Hepatic stellate cell (primary cell): ENCODE measurements around the gene HOOK1.
"Not testable (repeated sequence)": the region's sequence is repeated elsewhere in the genome, so short reads cannot be mapped to it uniquely, and the experiment has no call there.

ENCODE experiments used
- DNase-seq: peaks from one replicate; pipeline ENCODE4 v3.0.0; 2011; ENCODE audit warnings: low spot score

The HOOK1 gene

DNA sequence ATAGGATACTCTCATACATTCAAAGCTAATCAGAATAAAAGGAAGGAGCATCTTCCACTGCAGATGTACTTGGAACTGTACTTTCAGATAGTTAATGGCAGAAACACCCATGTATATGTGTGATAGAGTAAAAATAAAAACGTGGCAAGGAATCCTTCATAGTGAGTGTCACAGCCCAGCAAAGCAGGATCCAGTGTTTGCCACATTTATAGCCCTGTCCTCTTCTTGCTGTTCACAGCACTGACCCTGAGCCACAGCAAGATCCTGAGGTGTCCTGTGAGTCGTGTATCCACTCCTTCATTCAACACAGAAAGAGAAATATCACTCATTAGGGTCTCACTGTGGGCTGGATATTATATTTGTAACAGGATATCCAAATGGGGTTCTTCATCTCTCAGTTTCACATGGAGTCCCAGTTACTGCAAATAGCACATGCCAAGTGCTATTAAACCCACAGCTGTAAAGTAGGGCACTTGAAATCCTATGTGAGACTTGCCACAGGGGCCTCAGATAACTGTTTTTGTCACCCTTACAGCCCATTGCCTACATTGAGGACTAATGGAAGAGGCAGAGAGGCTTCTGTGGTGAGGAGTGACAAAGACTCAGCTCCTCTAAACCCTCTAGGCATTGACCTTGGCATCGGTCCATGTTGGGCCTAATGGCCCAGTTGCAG, 70.5 kb downstream of the HOOK1 start:
- no peak for DNase-seq

DNA sequence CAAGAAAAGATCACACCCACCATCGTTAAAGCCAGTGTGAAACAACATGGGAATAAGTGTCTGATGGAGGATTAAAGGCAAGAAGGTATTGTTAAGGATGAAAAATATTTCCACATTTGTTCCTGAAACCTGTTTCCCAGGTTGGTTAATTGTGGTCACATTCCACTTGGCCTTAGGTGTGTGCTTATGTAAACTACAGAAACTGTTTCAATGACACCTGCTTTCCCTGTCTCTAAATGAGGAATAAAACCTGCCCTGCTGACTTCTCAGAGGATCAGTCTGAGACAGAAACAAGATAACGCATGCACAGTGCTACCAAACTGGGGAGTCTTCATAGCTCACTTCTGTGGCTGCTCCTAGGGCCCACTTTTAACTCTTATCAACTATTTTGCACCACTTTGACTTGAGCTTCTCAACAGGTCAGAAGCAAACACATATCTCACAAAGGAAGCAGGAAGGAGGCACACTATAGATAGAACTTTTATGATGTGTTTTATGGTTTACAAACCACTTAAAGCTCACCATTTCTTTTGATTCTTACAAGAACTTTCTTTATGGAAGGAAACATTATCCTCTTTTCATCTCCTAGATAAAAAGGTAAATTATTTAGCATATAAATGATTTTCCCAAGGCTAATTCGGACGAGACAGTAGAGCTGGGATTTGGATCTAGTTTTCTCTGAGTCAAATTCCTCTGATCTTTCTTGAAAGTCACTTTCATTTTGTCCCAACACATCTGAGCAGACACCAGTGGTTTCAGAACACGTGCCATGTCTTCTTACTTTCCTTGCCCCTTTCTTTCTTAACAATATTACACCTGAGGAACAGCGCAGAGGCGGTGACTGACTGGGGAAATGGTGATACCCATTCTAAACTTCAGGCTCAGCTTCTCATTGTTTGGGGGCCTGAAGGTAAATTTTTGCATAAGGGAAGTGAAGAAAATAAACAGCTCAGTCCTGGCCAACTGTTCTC, 78.4 kb downstream of the HOOK1 start:
- DNase-seq = no peak

DNA sequence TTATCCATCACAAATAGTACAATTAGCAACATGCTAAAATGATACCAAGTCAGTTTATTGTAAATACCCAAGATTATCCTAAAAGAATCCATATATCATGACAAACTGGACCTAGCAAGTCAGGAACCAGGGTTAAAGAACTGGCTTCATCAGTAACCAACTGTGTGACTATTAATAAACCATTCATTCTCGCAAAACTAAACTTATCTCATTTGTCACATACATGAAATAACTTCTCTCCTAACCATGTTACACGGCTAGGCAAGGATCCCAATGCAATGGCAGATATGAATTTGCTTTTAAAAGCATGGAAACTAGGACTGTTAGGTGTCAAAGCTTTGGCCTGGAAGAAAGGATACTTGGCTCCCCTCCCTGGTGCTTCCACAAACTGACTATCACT, 82.4 kb downstream of the HOOK1 start:
- no peak for DNase-seq

DNA sequence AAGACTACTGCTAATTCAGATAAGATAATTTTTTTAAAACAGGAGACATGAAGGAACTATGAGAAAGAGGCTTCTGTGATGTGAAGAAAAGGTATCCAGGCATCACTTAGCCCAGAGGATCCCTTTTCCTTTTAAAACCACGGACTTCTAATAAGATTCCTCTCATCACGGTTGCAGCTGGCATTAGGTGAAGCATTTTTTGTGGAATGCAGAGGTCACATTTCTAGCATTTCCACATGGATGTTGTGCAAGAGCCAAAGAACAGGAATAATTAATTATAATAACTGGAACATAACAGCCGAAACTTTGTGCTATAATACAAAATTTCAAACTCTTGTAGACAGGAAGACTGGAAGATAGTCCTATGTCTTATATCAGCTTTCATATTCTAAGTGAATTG, 84.2 kb downstream of the HOOK1 start:
- no peak for DNase-seq

DNA sequence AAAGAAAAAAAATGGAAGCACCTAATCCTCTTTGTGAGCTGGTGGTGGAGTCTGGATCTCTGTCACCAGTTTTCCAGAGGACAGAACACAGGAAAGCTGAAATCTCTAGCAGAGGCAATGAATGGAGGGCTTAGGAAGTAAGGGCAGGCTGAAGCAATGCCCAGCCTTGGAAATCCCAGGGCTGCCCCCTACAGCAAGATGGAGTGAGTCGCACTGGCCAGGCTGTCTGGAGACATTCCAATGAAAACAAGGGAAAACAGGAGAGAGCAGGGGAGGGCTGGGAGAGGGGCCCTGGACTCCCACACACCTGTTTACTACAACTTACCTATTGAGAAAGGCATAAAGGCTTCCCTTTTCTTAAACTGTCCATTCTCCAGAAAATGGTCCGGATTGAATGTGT, 85.9 kb downstream of the HOOK1 start:
- DNase-seq = no peak

DNA sequence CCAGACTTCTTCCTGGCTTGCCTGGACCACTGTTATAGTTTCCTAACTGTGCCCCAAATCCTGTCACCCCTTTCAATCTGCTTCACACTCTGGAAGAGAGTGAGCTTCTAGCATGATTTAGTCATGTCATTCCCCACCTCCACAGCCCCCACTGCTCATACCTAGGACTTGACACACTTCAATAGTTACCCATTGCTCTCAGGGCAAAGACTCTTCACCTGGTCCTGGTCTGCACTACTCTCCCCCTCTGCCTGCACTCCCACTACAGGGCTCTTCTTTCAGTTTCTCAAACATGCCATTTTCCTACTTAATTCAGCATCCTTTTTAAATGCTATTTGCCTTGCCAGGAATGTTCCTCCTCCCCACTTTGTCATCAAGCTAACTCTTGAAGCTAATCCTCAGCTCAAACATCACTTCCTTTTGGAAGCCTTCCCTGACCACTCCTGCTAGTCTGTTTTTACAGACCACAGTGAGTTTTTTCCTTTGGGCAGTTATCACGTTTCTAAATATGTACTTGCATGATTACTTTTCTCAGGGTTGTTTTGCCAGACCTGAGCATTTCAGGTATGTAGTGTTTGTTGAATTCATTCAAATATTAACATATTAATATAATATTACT, 87.1 kb downstream of the HOOK1 start:
- DNase-seq = no peak

DNA sequence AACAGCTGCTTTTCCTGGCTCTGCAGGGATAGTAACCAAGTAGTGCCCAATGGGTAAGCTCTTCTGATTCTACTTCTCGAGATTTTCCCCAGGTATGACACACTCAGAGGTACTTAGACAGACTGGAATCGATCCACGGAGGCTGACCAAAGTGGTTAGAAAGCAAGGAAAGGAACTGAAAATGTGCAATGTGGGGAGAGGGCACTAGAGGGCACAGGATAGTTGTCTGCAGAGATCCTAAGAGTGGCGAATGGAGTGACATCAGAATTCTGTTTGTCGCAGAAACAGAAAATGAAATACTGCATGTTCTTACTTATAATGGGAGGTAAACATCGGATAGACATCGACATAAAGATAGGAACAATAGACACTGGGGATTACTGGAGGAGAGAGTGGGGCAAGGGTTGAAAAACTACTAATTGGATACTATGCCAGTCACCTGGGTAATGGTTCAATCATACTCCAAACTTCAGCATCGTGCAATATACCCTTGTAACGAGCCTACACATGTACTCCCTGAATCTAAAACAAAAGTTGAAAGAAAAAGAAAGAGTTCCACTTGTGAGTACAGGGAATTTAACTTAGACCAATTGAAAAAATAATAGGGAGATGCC, 88.5 kb downstream of the HOOK1 start:
- peak; percentile 8 for DNase-seq

DNA sequence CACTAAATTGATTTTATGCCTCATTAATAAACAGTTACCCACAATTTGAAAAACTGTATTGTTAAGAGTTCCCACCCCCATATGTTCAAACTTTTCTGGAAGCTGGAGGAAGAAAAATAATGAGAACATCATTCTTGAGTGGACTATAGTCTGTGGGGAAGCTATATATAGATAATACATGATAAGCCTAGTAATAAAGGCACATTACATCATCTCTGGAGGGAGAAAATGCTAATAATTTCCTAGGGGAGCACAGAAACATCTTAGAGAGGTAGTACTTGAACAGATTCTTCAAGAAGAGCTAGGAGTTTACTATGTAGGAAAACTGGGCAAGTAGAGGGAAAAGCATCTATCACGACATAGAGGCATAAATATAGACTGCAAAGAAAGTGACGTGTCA, 92.2 kb downstream of the HOOK1 start:
- no peak for DNase-seq

DNA sequence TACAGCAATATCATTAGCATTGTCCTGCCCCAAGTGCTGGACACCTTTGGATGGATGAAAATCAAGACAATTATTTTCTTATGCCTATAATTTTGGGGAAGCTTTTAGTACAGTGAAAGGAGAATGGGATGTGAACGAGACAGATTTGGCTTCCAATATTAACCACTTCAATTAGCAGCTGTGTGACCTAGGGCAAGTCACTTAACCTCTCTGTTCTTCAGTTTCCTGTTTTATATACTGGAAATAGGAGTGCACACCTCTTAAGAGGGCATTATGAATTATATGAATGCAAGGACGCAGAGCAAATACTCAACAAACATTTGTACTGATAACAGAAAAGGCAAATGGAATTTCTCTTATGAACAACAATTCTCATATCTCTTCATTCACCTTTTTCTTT, 93.3 kb downstream of the HOOK1 start:
- DNase-seq = no peak

DNA sequence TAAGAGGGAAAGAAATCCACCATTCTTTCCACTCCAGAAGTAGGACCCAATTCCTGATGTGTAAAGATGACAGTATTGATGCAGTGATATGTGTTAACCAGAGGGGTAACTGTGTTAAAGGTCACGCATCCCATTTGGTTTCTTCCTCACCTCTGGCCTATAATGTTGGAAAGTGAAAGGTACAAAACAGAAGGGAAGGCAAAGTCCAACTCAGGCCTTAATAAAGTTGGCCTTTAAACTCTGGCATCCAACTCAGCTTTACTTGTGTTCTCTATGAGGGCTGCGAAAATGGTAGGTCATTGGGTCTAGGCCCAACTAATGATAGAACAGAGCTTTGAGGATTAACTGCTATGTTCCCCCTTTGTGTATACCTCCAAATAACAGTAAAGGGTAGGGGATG, 93.9 kb downstream of the HOOK1 start:
- DNase-seq = no peak

DNA sequence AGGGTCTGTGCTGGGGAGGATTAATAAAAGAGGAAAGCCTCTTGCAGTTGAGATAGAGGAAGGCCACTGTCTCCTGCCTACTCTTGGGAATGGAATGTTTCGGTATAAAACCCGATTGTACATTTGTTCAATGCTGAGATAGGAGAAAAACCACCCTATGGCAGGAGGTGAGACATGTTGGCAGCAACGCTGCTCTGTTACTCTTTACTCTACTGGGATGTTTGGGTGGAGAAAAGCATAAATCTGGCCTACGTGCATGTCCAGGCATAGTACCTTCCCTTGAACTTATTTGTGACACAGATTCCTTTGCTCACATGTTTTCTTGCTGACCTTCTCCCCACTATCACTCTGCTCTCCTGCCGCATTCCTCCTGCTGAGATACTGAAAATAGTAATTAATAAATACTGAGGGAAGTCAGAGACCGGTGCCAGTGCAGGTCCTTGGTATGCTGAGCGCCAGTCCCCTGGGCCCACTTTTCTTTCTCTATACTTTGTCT, 100.1 kb downstream of the HOOK1 start:
- DNase-seq = not testable (repeated sequence)

DNA sequence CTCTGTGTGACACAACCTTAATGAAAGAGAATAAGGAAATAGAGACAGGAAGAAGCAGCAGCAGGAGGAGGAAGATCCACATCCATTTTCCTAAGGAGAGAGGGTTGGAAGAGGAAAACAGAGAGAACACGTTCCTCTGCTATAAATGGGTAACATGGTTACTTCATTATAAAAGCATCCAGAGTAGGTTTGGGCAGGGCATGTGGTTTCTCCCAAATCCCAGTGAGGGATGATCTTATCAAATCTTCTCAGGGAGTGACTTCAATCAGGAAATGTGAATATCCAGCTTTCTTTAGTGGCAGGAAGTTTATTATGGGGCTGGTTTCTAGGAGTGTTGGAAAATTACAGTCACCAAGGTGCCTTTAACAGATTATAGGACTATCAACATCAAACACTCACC, 100.8 kb downstream of the HOOK1 start:
- DNase-seq = no peak

DNA sequence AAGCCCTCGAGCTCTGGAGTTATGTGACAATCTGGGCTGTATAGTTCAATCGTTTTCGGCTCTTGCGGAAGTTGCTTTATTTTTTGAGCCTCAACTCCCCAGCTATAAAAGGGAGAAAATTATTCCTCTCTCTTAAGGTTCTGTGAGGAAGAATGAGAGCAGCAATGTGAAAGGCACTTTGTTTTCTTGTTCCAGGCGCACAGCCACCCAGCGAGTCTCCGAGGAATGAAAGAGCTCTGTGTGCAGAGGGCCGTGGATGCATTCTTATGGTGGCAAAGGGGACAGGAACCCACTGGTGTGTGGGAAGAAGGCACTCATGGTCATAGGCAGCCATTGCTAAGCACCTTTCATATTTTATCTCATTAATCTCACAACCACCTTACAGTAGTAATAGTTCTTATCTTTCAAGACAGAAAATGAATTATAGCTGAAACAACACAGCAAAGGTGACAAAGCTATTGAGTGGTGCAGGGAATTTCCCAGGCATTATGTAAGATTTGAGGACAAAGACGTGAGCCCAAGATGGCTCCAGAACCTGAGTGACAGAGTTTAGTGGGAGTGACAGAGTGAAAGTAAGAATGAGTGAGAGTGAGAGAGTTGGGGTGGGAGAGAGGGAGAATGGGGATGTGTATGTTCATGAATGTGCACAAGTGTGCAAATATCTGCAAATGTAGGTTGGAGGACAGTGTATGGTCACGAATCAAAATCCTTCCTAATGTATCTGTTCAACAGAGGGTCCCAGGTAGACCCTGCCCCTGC, 102.5 kb downstream of the HOOK1 start:
- no peak for DNase-seq

DNA sequence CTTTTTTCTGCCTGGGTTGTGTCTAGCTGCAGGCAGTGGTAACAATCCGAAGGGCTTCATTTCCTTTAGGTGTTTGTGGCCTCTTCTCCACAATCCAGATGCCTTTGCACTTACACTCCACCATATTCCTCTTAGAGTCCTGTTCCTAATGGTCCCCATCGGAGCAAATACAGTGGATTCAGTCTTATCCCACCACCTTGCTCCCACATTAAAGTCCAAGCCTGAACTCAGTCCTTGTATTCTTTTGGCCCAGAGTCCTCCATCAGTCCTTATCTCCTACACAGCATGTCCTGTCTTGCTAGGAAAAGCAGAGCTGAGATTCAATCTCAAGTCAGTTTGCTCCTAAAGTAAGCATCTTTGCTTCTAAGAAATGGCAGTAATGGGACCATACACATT, 103.0 kb downstream of the HOOK1 start:
- DNase-seq = no peak

DNA sequence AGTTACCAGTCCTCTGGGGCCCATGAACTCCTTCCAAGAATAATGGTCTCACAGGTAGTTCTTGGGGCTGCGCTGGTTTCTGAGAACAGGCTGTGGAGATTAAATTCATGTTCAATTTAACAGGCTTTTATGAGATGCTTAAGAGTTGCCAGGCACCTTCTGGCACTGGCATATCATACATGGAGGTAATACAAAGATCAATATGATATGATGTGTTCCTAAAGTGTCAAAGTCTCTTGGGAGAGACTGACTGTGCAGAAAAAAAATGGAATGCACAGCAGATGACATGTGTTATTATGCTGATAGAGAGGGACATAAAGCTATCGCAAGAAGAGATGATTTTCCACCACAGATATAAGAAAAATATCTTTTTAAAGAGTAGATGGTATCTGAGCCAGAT, 105.0 kb downstream of the HOOK1 start:
- no peak for DNase-seq

DNA sequence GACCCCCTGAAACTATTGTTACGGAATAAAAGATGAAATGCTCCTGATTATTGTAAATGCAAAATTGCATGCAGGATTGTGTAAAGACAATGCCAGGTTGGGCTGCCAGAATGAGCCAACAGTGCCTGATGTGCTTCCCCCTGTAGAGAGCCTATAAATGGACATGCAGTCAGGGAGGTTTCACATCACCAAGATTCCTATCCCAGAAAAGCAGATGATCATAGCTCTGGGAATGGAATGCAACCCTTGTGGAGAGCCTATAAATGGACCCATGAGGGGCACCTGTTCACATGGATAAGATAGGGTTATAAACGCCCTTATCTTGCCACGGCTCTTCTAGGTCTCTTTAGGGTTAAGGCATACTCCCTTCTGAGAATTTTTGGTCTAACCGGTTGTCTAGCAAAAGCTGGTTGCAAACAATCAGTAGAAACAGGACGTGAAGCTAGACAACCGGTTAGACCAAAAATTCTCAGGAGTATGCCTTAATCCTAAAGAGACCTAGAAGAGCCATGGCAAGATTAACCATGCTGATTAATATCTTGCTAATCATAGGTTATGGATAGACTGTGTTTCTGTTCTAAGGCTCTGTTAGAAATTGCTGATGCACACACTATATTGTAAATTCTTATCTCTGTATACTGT, 106.6 kb downstream of the HOOK1 start:
- not testable (repeated sequence) for DNase-seq

DNA sequence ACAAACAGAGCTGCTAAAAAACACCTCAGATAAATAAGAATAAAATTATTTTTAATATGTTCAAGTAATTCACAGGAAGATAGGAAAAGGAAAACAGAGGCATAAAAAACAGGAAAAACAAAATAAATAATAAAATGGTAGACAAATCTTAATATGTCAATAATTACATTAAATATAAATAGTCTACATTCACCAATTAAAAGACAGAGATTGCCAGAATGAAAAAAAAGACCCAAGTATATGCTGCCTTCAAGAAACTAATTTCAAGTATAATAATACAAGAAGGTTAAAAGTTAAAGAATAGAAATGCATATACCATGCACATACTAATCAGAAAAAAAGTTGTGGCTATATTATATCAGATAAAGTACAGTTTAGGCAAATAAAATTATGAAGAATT, 109.9 kb downstream of the HOOK1 start:
- no peak for DNase-seq
